Measurements from ENCODE around the gene UGT2B10.
"Not testable (repeated sequence)": the region's sequence is repeated elsewhere in the genome, so short reads cannot be mapped to it uniquely, and the experiment has no call there.

- TF ChIP-seq CTCF, POLR2A (IDR thresholded peaks at IDR 0.05): not testable (repeated sequence)
These were observed at the start of gene UGT2B10 for GRCh38 chr4:68815617-68816409.

Measured in lower leg skin (tissue), 3 donors.